H1 (cell line): ENCODE data around the gene GJC2. TPM values are rescaled to one million over a fixed set of nuclear protein-coding genes. Genes with fewer than 3 reads are reported as not detected.

Source experiments
- ASH2L ChIP-seq: fragments of 200-600, 300-600 bp; sonication (generic); IDR thresholded peaks from one replicate; pipeline ENCODE4 v1.7.1; 2017; ENCODE audit warnings: low read length
- ATF3 ChIP-seq: IDR thresholded peaks from 2 replicates; pipeline ENCODE4 v1.6.1; 2011; ENCODE audit warnings: low read depth, mild to moderate bottlenecking, low read length; ENCODE audit not compliant: insufficient read depth
- CBX8 ChIP-seq: fragments of 300-800, 300-1000 bp; sonication (generic); IDR thresholded peaks from 2 replicates; pipeline ENCODE4 v1.7.1; 2016; ENCODE audit warnings: low read depth, low read length, borderline replicate concordance
- EZH2 ChIP-seq: fragments of 200-600 bp; sonication (generic); IDR thresholded peaks from 2 replicates; pipeline ENCODE4 v1.7.1; 2012; ENCODE audit warnings: low read depth, mild to moderate bottlenecking, moderate library complexity, low read length, inconsistent platforms; ENCODE audit not compliant: severe bottlenecking
- HDAC2 ChIP-seq, 2 experiments: fragments of 300-600 bp in 1 of 2; sonication (generic) in 1 of 2; IDR thresholded peaks; 2 replicates each; pipeline ENCODE4 v1.6.1; 2011 to 2012; ENCODE audit warnings: low read depth in 2 of 2, low read length in 2 of 2, mild to moderate bottlenecking in 2 of 2, moderate library complexity in 2 of 2, borderline replicate concordance in 1 of 2, inconsistent platforms in 1 of 2
- JUND ChIP-seq: IDR thresholded peaks from 2 replicates; pipeline ENCODE4 v1.6.1; 2011; ENCODE audit warnings: mild to moderate bottlenecking, improper control_type of control experiment, low read length
- KDM4A ChIP-seq: IDR thresholded peaks from one replicate; pipeline ENCODE4 v1.7.1; 2012; ENCODE audit warnings: low read depth, mild to moderate bottlenecking, moderate library complexity, low read length, inconsistent platforms; ENCODE audit not compliant: severe bottlenecking
- SIX5 ChIP-seq: IDR thresholded peaks from 2 replicates; pipeline ENCODE4 v1.6.1; 2011; ENCODE audit warnings: mild to moderate bottlenecking, low read depth, low read length
- SUZ12 ChIP-seq: fragments of 200-600 bp; sonication (generic); IDR thresholded peaks from 2 replicates; pipeline ENCODE4 v1.6.1; 2012; ENCODE audit warnings: mild to moderate bottlenecking, inconsistent platforms, low read length, moderate library complexity, mixed read lengths
- TCF12 ChIP-seq: IDR thresholded peaks from 2 replicates; pipeline ENCODE4 v1.6.1; 2011; ENCODE audit warnings: low read depth, mild to moderate bottlenecking, low read length
- USF2 ChIP-seq: IDR thresholded peaks from 2 replicates; pipeline ENCODE4 v1.6.1; 2011; ENCODE audit warnings: low read length, improper control_type of control experiment
- polyA plus RNA-seq, 7 experiments: library from polyadenylated mRNA; depleted of rRNA in 3 of 7; stranded (reverse) in 5 of 7; unstranded in 2 of 7; fragments of >200 nt in 5 of 7; fragments of 200-250 nt in 2 of 7; gene quantifications; 1 replicate in 5 of 7; 2 replicates in 1 of 7; 4 replicates in 1 of 7; pipeline versions ENCODE4 v1.2.1 to v1.2.3, GENCODE V29; 2011 to 2013; ENCODE audit warnings: missing spikeins in 2 of 7, mixed read lengths in 2 of 7
- total RNA-seq: library from RNA; stranded (reverse); fragmentation: NEBNext Ultra II Directional; extraction: Animal tissue kit (Norgen Biotek cat#: 25700); gene quantifications from 2 replicates; pipeline ENCODE4 v1.2.1, GENCODE V29; 2021

The GJC2 gene
- total and polyA plus RNA-seq, 2 of the 8 experiments (the other 6 are each of a cell fraction or from before 2014, with no cell fraction given): 0.17 to 0.54 TPM

DNA sequence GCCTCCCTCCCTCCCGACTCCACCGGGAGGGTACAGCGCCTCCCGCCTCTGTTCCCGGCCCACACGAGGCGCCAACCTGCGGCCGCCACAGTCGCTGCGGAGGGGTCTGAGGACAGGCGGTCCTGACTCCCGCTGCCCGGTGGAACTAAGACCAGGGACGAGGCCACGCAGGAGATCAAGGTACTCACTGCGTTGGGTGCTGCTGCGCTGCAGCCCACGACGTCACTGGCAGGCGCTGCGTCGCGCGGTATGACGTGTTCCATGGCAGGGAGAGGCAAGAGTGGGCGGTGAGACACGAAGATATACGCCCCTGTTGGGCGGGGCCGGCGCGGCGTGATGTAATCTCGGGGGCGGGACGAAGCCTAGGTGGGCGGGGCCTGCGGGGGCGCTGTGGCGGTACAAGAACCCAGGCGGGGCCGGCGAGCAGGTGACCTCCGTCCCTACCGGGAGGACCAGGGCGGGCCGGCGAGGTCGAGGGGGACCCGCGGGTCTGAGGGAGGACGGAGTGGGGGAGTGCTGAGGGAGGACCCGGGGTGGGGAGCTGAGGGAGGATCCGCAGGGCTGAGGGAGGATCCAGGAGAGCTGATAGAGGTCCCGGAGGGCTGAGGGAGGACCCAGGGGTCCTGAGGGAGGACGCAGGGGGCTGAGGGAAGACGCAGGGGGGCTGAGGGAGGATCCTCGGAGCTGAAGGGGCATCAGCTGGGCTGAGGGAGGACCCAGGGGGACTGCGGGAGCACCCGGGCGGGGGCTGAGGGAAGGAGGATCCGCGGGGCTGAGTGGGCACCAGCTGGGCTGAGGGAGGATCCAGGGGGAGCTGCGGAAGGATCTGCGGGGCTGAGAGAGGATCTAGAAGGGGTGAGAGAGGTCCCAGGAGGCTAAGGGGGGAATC, 40.4 kb upstream of the GJC2 start, which contains the start of gene MRPL55 (continued):
- TF ChIP-seq SUZ12 (no peak), TCF12 (no peak), ASH2L (peak; percentile 92), CBX8 (no peak), KDM4A (peak; percentile 100), ATF3 (peak; percentile 96), USF2 (peak; percentile 16; the same call in 1 of the 2 replicates), EZH2 (no peak), SIX5 (no peak), JUND (0 out of 2 replicates have a peak, but pooled peaks have one; percentile 39), HDAC2 (IDR thresholded peaks at IDR 0.05; ENCODE audit: borderline replicate concordance in 1 of 2, low read depth in 2 of 2, low read length in 2 of 2) (0 out of 4 replicates have a peak, but pooled peaks of 1 of the 2 experiments have one; percentile 45)
